KG1 (cell line): ENCODE measurements around the gene NECTIN4.
"Not testable (repeated sequence)": the region's sequence is repeated elsewhere in the genome, so short reads cannot be mapped to it uniquely, and the experiment has no call there.

Experiments used
- DNase-seq: peaks from one replicate; lab custom pipeline; 2025; lab: John Stamatoyannopoulos, UW

Gene NECTIN4

DNA sequence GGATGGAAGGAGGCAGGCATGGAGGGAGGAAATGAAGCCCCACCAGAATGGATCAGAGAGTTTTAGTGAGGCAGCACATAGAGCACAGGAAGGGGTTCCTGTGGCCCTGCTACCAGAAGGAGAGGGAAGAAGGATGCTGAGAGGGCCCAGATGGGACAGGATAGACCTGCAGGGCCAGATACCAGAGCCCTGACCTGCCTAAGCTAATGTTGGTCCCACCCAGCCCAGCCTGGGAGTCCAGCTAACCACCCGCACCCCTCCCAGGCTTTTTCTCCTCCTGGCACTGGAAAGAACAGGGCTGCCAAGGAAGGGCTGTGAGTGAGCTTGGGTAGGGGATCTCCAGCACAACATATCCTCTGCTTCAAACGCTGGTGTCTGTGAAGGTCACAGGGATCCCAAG lies 6.9 kb downstream of the NECTIN4 start:
- DNase-seq: no peak

DNA sequence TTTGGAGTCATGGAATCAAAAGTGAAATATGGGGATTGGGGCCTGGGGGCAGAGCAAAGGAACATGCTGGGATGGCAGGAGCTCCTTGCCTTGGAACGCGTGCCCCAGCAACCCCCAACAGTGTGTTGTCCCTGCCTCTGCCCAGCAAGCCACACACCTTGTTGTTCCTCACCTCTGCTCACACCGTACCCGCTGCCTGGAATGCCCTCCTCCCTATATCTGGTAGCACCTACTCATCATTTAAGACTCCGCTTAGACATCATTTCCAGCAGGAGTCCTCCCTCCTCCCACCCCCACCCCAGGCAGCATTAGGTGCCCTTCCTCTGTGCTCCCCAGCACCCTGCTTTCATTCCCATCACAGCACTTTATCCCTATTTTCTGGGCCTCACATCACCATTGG lies 7.8 kb downstream of the NECTIN4 start:
- DNase-seq: no peak

DNA sequence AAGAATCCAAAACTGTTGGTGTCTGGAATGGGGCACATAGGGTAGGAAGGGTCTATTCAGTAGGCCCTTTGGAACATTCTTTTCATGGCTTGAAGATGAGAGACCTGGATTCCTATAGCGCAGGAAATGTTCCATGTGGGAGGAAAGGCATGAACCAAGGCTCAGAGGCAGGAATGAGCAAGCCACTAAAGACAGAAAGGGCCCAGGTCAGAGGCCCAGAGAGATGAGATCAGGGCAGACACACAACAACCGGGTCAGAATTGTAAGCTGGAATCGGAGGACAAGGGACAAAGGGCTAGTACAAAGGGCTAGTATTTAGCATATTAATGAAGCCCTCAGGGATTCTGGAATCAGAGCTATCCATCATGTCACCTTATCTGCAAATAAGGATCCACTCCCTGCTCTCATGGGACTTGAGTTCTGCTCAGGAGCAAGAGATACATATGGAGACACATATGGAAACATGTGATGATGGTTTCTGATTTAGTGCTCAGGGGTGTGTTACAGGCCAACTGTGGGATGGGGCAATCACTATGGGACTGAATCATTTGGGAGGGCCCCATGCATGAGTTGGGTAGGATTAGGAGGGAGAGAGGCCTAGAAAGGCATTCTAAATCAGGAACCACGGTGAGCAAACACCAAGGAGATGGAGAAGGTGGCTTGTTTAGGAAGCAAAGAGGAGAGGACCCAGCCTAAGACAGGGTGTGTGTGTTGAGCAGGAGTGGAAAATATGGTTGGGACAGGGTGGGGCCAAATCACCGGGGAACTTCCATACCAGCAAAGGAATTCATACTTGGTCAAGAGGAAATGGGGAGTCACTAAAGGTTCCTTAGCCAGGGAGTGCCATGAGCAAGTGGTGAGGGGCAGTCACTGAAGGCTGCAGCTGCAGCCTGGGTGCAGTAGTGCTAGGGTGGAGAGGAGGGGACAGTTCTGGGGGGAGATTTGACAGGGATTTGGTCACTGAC lies 8.6 kb downstream of the NECTIN4 start:
- DNase-seq: no peak

DNA sequence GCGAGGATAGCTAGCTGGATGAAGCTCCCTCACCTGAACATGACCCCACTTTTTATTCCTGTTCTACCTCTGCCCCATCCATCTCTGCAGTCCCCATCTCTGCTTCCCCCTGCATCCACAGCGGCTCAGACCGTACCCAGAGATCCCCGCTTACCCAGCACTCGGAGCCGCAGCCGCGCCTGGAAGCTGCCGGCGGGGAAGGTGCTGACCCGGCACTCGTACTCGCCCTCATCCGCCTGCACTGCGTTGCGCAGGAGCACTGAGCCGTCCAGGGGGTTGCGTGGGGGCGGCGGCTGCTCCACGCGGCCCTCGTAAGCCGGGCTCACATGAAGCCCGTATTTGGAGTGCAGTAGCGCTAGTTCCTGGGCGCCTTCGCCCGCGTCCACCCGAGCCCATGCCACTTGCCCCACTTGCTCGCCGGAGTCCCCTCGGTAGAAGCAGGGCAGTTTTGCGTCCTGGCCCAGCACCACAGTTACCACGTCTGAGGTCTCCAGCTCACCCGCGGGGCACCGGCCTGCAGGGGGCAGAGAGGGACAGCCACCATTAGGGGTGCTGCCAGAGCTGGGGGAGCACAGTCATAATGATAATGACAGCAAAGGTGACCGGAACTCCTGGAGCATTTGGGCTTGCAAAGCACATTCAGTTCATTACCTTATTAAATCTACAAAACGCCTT lies 9.8 kb downstream of the NECTIN4 start:
- DNase-seq: no peak

DNA sequence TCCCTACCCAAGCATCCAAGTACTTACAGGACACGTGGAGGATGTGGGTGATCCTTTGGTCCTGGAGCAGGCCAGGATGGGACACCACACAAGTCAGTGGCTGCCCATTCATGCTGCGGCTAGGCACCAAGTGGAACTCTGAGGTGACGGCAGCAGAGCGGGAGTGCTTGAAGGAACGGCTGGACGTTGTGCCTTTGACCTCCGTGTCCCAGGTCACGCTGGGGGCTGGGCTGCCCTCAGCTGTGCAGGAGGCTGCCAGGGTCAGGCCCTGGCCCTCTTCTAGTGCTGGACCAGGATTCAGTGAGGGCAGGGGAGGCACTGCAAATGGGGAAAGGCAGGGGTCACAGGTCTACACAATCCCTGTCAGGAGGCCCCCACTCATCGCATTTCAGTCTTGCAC lies 11.9 kb downstream of the NECTIN4 start:
- no peak for DNase-seq

DNA sequence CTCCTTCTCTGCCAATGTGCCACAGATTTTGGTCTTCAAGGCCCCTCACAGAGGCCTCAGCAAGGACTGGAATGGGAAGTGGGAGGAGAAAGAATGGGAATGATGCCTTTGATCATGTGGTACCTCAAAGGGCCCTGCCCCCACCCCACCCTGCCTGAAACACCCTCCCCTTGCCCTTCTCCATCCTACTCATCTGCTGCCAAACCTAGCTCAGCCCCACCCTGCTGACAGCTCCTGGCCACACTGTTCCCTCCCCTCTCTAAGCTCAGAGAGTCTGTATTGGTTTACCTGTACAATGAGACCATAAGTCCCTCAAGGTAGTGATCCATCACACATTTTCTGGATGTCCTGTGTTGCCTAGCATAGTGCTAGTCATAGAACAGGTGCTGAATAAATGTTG lies 12.9 kb downstream of the NECTIN4 start:
- DNase-seq: no peak

DNA sequence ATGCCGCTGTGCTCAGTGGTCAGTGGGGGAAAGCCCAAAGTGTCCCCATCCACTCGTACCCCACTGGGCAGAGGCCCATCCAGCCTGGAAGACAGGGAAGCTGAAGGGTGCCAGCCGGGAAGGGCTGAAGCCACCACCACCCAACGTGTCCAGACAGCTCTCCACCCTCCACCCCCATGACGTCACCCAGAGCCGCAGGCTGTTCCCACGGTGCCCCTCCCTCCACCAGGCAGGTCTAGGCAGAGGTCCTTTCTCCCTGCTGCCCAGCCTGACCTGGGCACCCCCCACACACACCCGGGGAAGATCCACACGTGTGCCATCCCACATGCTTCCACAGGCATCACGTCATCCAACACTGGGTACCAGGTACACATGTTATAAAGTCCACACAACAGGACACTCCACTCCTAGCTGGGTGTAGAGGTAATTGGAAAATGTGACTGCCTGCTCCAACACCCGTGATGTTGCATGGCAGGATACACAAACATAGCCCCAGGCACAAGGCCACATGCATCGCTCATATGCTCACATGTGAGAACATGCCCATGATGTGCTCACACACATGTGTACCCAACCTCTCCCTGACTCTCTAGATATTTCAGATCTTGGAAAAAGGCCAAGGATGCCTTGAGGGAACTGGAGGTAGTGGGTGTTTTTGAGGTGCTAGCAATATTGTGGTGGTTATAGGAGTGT lies 14.5 kb downstream of the NECTIN4 start:
- DNase-seq: no peak

DNA sequence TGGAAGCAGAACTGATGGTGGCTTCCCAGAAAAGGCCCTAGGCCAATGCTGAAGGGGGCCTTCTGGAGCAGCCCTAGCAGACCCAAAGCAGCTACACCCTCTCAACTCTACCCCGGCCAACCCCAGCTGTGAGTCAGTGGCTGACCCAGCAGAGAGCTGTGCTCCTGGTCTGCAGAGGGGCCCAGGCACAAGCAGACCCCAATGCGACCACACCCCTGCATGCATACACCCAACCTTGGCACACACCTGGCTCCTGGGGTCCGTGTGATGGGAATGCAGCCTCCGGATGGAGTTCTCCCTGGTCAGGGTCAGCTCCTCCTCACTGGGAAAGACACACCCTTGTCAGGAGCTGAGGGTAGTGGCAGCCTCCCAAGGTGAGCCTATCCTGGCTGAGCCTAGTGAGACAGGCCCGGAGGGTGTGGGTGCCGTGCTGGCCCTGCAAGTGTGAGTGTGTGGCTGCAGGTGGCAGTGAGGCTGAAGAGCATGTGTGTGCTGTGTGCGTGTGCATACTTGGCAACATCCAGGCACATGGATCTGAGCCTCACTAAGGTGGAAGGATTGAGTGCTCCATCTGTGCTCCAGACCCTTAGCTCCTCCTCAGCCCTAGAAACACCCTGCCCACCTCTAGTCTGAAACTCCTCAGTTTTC lies 15.8 kb downstream of the NECTIN4 start:
- DNase-seq: no peak

DNA sequence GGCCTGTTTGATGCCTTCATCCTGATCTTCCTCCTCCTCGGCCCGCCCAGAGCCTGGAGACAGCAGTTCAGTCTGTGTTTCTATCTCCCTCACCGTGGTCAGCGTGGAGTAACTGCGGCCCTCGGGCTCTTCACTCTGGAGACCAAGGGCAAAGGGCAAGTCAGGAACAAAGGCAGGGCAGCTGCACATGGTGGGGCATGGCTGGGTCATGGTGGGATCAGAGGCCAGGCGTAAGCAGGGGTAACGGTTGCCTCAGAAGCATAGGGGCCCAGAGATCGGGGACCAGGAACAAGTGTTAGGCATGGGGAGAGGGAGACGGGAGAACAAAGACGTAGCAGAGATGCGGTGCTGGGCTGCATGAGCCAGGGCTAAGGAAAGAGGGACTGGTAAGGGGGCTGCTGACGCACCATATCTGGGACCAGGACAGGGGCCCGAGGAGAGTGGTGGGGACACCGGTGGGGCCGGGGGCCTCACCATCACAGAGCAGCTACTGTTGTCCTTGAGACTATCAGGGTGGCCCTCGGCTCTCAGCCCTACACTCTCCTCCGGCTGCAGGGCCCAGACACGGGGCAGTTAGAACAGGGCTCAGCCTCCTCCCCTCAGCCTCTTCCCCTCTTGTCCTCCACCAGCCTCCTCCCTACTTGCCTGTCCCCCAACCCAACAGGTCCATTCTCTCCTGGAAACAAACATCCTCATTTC lies 16.5 kb downstream of the NECTIN4 start:
- DNase-seq: no peak

DNA sequence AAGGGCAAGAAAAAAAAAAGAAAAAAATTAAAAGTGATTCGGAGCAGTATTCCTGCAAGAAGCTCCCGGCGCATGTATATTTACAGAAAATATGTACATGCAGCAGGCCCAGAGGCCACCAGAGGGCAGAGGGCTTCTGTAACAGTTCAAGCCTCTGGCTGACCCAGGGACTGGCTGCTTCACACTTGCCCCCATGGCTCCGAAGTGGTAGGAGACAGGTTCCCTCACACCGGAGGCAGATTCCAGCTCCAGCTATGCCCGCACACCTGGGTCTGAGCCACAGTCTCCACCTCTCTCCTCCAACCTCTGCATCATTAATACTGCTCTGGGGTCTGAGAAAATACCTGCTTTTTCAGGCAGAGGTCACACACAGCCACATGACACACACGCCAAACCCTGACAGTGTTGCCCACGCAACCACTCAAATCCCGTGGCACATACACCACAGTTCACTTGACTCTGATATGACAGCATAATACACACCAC lies 17.4 kb downstream of the NECTIN4 start:
- DNase-seq: peak; percentile 41

DNA sequence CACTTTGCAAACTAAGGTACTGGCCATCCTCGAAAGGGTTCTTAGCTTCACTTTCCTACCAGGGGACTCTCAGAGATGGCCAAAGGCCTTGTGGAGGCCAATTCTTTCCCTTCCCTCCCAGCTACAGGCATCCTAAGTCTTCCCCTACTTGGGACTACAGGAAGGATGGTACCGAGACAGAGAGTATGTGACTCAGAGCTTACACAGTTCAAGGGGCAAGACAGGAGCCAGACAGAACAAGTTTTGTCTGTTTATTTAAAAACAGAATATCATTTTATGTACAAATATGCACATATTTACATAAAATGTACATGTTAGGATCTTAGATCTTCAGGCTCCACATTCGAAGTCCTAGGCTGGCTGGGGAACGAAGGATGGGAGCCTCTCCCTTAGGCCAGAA lies 18.6 kb downstream of the NECTIN4 start:
- DNase-seq: no peak

DNA sequence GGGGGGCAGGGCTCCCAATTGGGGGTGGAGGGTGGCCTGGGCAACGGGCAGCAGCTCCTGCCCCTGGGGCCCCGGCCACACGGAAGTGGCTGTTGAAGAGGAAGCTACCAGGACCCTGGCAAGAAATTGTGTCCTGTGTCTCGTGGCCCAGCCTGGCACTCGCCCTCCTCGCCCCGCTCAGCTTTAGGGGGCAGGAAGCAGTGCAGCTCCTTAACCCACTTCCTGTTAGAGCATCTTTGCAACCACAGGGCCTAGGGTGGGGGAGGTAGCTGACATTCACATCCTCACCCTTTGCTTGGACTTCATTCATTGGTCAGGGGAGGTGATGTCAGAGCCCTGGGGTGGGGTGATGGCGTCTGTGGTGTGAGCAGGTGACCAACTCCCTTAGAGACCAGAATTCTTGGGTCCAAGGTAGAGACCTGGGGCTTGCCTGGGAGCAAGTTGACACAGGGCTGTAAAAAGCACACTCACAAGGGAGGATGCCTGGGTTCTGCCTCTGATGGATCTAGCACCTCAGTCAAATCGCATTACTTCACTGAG lies 19.6 kb downstream of the NECTIN4 start, which contains the start of gene ARHGAP30:
Gene ARHGAP30 (minus strand): TSS at position 161 of the 540 bp plus-strand sequence. CDS start 267 bp downstream, outside the sequence.
- DNase-seq: peak; percentile 86

DNA sequence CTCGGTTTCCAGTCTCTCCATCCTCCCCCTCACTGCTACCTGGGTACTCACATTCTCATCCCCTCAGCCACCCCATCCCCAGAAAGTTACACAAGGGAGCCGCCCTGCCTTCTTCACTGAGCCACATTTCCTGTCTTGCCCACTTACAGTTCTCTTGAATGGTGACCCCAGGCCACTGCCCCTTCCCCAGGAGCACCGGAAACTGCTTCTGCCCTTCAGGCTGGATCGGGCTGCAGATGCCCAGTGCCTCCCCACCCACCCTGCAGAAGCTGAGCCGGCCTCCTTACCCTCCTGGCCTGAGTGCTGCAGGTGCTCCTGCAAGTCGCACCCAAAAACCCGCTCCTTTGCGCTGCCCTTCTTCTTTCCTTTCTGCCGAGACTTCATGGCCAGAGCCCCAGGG lies 20.1 kb downstream of the NECTIN4 start:
- DNase-seq: no peak

DNA sequence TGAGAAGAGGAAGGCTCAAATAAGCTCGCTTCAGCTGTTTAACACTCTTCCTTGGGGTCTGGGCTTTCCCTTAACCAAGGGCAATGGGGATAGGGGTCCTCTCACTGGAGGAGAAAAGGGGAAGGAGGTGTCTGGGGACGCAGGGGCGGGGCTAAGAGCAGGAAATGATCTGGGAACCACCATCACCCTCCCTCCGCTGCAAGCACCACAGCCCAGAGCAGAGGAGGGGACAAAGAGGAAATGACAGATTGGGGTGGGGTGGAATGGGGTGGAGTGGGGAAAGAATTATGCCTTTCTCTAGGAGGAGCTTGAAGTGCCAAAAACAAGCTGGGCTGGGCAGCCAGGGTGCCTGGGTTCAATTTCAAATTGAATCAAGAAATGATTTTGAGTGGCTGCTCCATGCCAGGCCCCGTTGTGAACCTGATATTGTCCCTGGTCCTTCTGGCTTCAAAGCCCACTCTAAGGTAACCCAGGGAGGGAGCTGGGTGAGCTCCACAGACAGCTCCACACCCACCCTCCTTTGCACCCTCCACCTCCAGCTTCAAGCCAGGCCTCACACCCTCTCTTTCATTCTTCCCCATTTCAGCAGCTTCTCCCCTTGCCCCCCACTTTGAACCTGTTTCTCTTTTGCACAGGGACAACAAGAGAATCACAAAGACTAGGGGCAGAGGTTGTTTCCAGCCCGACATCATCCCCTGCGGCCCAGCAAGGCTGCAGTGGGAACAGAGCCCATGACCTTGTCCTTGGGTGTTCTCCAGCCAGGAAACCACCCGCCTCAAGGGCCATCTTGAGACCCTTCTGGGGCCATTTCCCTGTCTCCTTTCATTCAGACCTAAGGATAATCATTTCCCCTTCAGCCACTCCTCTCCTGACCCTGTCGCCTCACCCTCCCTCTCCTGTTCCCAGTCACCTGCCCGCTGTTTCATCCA lies 20.8 kb downstream of the NECTIN4 start:
- peak; percentile 84 for DNase-seq

DNA sequence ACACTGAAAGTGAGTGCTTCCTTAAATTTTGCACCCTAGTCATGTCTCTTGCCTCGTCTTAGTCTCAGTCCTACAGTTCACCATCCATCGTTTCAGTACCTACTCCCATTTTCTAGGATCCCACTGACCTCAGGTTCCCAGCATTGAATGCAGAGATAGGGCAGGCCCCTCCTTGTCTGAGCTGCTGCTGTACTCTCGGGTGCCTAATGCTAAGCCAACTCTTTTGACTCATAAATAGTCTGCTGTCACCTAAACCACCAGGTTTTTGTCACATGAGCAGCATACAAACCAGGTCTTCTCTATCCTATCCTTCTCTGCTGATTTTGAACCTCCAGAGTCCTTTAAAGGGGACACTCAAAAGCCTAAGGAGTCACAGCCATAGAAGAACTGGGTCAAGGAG lies 22.7 kb downstream of the NECTIN4 start:
- no peak for DNase-seq

DNA sequence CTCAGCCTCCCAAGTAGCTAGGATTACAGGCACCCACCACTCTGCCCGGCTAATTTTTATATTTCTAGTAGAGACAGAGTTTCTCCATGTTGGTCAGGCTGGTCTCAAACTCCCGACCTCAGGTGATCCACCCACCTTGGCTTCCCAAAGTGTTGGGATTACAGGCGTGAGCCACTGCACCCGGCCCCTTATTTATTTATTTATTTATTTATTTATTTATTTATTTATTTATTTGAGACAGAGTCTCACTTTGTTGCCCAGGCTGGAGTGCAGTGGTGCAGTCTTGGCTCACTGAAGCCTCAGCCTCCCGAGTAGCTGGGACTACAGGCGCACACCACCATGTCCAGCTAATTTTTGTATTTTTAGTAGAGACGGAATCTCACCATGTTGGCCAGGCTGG lies 23.7 kb downstream of the NECTIN4 start:
- not testable (repeated sequence) for DNase-seq

DNA sequence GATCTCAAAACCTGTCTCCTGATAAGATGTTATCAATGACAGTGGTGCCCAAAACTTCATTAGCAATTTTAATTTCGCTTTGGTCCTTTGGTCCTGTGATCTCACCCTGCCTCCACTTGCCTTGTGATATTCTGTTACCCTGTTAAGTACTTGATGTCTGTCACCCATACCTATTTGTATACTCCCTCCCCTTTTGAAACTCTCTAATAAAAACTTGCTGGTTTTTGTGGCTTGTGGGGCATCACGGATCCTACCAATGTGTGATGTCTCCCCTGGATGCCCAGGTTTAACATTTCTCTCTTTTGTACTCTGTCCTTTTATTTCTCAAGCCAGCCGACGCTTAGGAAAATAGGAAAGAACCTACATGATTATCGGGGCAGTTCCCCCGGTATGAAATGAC lies 25.4 kb downstream of the NECTIN4 start:
- DNase-seq: not testable (repeated sequence)

DNA sequence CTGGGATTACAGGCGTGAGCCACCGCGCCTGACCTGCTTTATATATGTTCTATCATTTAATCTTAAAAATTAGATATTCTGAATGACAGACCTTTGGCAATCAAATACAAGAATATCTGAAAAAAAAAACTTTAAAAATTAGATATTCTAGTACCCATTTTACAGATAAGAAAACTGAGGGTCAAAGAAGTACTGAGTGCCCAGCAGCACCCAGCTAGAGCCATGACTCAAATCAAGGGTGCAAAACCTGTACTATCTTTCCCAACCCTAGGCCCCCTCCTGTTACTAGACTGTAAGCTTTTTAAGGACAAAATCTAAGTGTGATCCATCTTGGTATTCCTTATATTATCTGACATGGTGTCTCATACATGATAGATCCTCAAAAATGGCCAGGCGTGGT lies 27.9 kb downstream of the NECTIN4 start:
- no peak for DNase-seq

DNA sequence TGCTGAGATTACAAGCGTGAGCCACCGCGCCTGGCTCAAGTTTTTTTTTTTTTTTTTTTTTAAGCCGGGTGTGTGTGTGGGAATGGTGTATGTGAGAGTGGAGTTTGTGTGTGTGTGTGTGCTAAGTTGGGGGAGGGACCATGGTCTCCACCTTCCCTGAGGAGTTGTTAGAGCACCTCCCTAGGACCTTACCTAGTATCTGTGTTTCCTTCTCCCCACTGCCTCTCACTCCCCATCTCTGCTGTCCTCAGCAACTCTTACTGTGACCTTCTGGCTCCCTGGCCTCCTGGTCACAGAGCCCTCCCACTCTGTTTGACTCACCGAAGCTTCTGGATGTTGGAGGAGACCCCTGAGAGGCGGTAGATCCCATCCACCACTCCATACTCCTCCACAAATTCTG lies 30.1 kb downstream of the NECTIN4 start:
- DNase-seq: no peak

DNA sequence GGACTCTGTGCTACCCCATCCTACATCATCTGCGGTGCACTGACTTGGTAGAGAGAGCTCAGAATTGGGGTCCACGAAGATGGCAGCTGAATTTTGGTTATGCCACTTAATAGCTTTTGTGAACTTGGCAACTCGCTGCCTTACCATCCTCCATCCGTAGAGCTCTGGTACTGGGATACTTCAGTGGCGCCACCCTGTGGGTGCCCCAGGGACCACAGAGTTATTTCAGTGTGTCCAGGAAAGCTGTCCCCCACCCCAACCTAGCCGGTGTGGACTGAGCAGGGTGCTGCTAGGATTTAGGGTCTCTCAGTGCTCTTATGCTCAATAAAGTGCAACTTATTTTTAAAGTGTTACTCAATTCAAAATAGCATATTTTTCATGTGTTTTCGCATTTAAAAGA lies 34.6 kb downstream of the NECTIN4 start:
- DNase-seq: no peak
